PC-3 (cell line): ENCODE results near the gene CNTNAP2.
"Not testable (repeated sequence)": the region's sequence is repeated elsewhere in the genome, so short reads cannot be mapped to it uniquely, and the experiment has no call there.

Experiments
- EZH2 ChIP-seq: fragments of 300-600 bp; sonication (generic); IDR thresholded peaks from one replicate; pipeline ENCODE4 v1.6.1; 2017; ENCODE audit warnings: antibody characterized with exemption, mild to moderate bottlenecking, low read length; ENCODE audit not compliant: unreplicated experiment
- TF ChIP-seq, protein P1 (sequence below): fragments of 300-600 bp; sonication (generic); conservative IDR thresholded peaks from 2 replicates; pipeline ENCODE4 v1.5.1; 2017; ENCODE audit warnings: antibody characterized with exemption, low read depth, mild to moderate bottlenecking, low read length

DNA sequence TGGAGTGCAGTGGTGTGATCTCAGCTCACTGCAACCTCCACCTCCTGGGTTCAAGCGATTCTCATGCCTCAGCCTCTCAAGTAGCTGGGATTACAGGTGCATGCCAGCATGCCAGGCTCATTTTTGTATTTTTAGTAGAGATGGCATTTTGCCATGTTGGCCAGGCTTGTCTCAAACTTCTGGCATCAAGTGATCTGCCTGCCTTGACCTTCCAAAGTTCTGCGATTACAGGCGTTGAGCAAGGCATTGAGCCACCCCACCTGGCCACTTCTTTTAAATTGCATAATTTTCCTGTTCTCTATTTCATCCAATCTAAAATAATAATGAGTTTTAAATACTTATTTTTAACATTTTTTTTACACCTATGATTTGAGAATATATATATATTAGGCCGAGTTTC, 1961.5 kb downstream of the CNTNAP2 start:
- TF ChIP-seq, protein P1, sequence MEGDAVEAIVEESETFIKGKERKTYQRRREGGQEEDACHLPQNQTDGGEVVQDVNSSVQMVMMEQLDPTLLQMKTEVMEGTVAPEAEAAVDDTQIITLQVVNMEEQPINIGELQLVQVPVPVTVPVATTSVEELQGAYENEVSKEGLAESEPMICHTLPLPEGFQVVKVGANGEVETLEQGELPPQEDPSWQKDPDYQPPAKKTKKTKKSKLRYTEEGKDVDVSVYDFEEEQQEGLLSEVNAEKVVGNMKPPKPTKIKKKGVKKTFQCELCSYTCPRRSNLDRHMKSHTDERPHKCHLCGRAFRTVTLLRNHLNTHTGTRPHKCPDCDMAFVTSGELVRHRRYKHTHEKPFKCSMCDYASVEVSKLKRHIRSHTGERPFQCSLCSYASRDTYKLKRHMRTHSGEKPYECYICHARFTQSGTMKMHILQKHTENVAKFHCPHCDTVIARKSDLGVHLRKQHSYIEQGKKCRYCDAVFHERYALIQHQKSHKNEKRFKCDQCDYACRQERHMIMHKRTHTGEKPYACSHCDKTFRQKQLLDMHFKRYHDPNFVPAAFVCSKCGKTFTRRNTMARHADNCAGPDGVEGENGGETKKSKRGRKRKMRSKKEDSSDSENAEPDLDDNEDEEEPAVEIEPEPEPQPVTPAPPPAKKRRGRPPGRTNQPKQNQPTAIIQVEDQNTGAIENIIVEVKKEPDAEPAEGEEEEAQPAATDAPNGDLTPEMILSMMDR: not testable (repeated sequence)
- not testable (repeated sequence) for TF ChIP-seq EZH2
